Measurements from ENCODE around the gene VANGL1. TPM values are rescaled to one million over a fixed set of nuclear protein-coding genes. Genes with fewer than 3 reads are reported as not detected.

The VANGL1 gene
- total RNA-seq, 4 donors from 2014 or later: 6.3 to 11.7 (median 8.1) TPM

GRCh38 chr1:115676498-115677181, 34.9 kb downstream of the VANGL1 start:
- 72% methylated on average over 7 of the region's 7 CpGs for WGBS
- Histone ChIP-seq H3K27me3 (no peaks in the 10 kb centered on the region), H3K27ac (replicated peaks in 1 of 4) (peak overlapping the region in 3 of 4 donors; percentile 25 to 80 (median 79)), H3K4me1 (peaks cover 48 to 77% (median 73%) of the 10 kb centered on the region in 4 donors), H3K9me3 (no peaks in the 10 kb centered on the region), H3K36me3 (peaks cover 0 to under 1% (median 0%) of the 10 kb centered on the region in 4 donors), H3K4me3 (no peak overlapping the region)
- intact Hi-C loops (cut with DNase I): no loop called here
- no peak for TF ChIP-seq EP300 (IDR thresholded peaks at IDR 0.05)
- TF ChIP-seq, protein P1, sequence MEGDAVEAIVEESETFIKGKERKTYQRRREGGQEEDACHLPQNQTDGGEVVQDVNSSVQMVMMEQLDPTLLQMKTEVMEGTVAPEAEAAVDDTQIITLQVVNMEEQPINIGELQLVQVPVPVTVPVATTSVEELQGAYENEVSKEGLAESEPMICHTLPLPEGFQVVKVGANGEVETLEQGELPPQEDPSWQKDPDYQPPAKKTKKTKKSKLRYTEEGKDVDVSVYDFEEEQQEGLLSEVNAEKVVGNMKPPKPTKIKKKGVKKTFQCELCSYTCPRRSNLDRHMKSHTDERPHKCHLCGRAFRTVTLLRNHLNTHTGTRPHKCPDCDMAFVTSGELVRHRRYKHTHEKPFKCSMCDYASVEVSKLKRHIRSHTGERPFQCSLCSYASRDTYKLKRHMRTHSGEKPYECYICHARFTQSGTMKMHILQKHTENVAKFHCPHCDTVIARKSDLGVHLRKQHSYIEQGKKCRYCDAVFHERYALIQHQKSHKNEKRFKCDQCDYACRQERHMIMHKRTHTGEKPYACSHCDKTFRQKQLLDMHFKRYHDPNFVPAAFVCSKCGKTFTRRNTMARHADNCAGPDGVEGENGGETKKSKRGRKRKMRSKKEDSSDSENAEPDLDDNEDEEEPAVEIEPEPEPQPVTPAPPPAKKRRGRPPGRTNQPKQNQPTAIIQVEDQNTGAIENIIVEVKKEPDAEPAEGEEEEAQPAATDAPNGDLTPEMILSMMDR (IDR thresholded peaks at IDR 0.05): no peak
- no peak for TF ChIP-seq POLR2AphosphoS5 (IDR thresholded peaks at IDR 0.05)
- no peak for TF ChIP-seq POLR2A (IDR thresholded peaks at IDR 0.05; ENCODE audit: low read depth)
- no peak for DNase-seq (ENCODE audit: extremely low spot score)

DNA sequence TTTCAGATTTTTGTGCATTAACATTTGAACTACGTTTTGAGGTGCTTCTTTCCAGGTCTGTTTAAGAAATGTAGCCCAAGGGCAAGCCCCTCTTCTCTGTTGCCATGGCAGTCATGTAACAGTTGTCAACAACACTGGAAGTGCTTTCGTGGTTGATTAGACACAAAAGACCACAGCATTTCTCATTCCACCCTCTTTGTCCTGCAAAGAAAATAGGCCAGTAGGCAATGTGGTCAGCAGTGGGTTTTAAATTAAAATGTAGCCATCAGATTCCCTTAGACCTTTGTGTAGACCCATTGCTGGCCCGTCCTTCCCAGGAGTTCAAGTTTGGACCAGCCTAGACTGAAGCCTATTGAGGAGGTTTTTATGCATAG, 35.4 kb downstream of the VANGL1 start:
- Histone ChIP-seq H3K9me3 (no peaks in the 10 kb centered on the region), H3K4me1 (peaks cover 46 to 71% (median 68%) of the 10 kb centered on the region in 4 donors), H3K36me3 (no peaks in the 10 kb centered on the region), H3K27me3 (no peaks in the 10 kb centered on the region), H3K27ac (replicated peaks in 1 of 4) (peak overlapping the region in 3 of 4 donors; percentile 79 to 84 (median 80)), H3K4me3 (no peak overlapping the region)
- TF ChIP-seq EP300 (IDR thresholded peaks at IDR 0.05) (no peak), POLR2A (IDR thresholded peaks at IDR 0.05; ENCODE audit: low read depth) (no peak), POLR2AphosphoS5 (IDR thresholded peaks at IDR 0.05) (no peak)
- TF ChIP-seq, protein P1 (IDR thresholded peaks at IDR 0.05): no peak
- intact Hi-C loops (cut with DNase I): no loop called here
- WGBS: 39% methylated on average over 3 of the region's 3 CpGs
- DNase-seq (ENCODE audit: extremely low spot score): no peak

GRCh38 chr1:115677565-115677964, 35.8 kb downstream of the VANGL1 start:
- no peak for DNase-seq (ENCODE audit: extremely low spot score)
- Histone ChIP-seq H3K9me3 (no peaks in the 10 kb centered on the region), H3K4me3 (no peak overlapping the region), H3K27me3 (no peaks in the 10 kb centered on the region), H3K4me1 (peaks cover 43 to 68% (median 64%) of the 10 kb centered on the region in 4 donors), H3K27ac (replicated peaks in 1 of 4) (peak overlapping the region; percentile 70 to 84 (median 80)), H3K36me3 (peaks cover 0 to 2% (median under 1%) of the 10 kb centered on the region in 4 donors)
- 90% methylated on average over 1 of the region's 1 CpG for WGBS
- intact Hi-C loops (cut with DNase I): no loop called here
- TF ChIP-seq, protein P1 (IDR thresholded peaks at IDR 0.05): no peak
- no peak for TF ChIP-seq EP300 (IDR thresholded peaks at IDR 0.05)
- TF ChIP-seq POLR2AphosphoS5 (IDR thresholded peaks at IDR 0.05): no peak
- TF ChIP-seq POLR2A (IDR thresholded peaks at IDR 0.05; ENCODE audit: low read depth): no peak

- Histone ChIP-seq H3K27ac (replicated peaks in 1 of 4) (peak overlapping the region; percentile 70 to 84 (median 80)), H3K4me3 (no peak overlapping the region), H3K4me1 (peaks cover 38 to 62% (median 58%) of the 10 kb centered on the region in 4 donors), H3K36me3 (peaks cover 0 to 8% (median 3%) of the 10 kb centered on the region in 4 donors), H3K9me3 (no peaks in the 10 kb centered on the region), H3K27me3 (no peaks in the 10 kb centered on the region)
- WGBS: 59% methylated on average over 5 of the region's 5 CpGs
- TF ChIP-seq POLR2AphosphoS5 (IDR thresholded peaks at IDR 0.05): no peak
- no peak for TF ChIP-seq POLR2A (IDR thresholded peaks at IDR 0.05; ENCODE audit: low read depth)
- intact Hi-C loops (cut with DNase I): no loop called here
- DNase-seq (ENCODE audit: extremely low spot score): no peak
Measured at GRCh38 chr1:115678141-115678540, 36.4 kb downstream of the VANGL1 start.

DNA sequence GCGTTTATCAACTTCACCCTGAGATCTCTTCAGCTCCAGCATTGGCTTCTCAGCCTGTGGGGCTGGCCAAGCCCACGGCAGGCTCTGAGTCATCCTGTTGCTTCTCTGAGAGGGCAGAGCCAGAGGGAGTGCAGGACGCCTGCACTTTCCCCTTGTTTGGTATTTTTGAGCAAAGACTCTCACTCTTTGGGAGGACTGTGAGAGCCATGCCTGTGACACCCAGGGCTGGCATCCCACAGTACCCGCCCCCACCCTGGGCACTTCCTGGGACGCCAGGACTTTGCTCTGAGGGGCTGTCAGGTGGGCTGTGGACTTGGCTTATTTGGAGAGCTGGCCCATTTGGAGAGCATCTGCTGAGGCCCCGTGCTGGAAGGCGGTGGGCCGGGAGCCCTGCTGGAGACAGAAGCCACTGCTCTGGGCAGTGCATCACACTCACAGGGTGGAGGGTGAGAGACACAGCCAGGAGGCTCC, 37.4 kb downstream of the VANGL1 start:
- Histone ChIP-seq H3K9me3 (no peaks in the 10 kb centered on the region), H3K27me3 (no peaks in the 10 kb centered on the region), H3K27ac (replicated peaks in 1 of 4) (peak overlapping the region; percentile 70 to 84 (median 80)), H3K36me3 (peaks cover 6 to 18% (median 11%) of the 10 kb centered on the region in 4 donors), H3K4me3 (peak overlapping the region in 1 of 4 donors; percentile 18), H3K4me1 (peaks cover 36 to 51% (median 48%) of the 10 kb centered on the region in 4 donors)
- no peak for DNase-seq (ENCODE audit: extremely low spot score)
- intact Hi-C loops (cut with DNase I): no loop called here
- 28% methylated on average over 8 of the region's 8 CpGs for WGBS
- TF ChIP-seq EP300 (IDR thresholded peaks at IDR 0.05): no peak
- no peak for TF ChIP-seq POLR2A (IDR thresholded peaks at IDR 0.05; ENCODE audit: low read depth)
- TF ChIP-seq, protein P1 (IDR thresholded peaks at IDR 0.05): peak in 1 of 3 experiments; percentile 8
- peak; percentile 46 to 73 for TF ChIP-seq POLR2AphosphoS5 (IDR thresholded peaks at IDR 0.05)

Measured in esophagus muscularis mucosa (tissue), 4 donors.